ENCODE results near the gene RASGRF2.

DNA sequence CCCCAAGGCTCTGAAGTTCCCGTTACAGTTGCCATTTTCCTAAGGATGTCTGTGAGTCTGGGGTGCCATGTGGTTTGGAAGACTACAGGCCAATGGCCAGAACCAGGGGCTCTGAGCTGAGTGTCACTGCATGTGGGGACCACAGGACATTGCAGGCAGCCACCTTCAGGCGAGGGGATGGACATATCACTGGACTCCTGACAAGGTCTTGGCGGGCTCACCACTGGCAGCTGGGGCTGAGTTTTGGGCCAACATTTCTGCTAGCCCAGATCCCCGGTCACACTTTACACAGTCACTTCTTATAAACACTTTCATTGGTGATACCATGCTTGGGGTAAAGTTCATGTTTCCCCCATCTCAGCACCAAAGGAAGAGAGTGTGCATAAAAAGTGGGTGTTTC lies 109.8 kb downstream of the RASGRF2 start:
- TF ChIP-seq, protein P1, sequence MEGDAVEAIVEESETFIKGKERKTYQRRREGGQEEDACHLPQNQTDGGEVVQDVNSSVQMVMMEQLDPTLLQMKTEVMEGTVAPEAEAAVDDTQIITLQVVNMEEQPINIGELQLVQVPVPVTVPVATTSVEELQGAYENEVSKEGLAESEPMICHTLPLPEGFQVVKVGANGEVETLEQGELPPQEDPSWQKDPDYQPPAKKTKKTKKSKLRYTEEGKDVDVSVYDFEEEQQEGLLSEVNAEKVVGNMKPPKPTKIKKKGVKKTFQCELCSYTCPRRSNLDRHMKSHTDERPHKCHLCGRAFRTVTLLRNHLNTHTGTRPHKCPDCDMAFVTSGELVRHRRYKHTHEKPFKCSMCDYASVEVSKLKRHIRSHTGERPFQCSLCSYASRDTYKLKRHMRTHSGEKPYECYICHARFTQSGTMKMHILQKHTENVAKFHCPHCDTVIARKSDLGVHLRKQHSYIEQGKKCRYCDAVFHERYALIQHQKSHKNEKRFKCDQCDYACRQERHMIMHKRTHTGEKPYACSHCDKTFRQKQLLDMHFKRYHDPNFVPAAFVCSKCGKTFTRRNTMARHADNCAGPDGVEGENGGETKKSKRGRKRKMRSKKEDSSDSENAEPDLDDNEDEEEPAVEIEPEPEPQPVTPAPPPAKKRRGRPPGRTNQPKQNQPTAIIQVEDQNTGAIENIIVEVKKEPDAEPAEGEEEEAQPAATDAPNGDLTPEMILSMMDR (IDR thresholded peaks at IDR 0.05) = no peak
- TF ChIP-seq POLR2A (IDR thresholded peaks at IDR 0.05) = no peak

All from uterus (tissue), 2 donors.